GM19452 (cell line): ENCODE data around the gene HAPLN3.
A peak's percentile ranks its signal among the peaks of the same experiment; 100 is the strongest.

Source experiments
- ATAC-seq: cut with Tn5 transposase; IDR thresholded peaks from one replicate; pipeline ENCODE4 v1.9.1; 2021; ENCODE audit not compliant: unreplicated experiment

Gene HAPLN3

DNA sequence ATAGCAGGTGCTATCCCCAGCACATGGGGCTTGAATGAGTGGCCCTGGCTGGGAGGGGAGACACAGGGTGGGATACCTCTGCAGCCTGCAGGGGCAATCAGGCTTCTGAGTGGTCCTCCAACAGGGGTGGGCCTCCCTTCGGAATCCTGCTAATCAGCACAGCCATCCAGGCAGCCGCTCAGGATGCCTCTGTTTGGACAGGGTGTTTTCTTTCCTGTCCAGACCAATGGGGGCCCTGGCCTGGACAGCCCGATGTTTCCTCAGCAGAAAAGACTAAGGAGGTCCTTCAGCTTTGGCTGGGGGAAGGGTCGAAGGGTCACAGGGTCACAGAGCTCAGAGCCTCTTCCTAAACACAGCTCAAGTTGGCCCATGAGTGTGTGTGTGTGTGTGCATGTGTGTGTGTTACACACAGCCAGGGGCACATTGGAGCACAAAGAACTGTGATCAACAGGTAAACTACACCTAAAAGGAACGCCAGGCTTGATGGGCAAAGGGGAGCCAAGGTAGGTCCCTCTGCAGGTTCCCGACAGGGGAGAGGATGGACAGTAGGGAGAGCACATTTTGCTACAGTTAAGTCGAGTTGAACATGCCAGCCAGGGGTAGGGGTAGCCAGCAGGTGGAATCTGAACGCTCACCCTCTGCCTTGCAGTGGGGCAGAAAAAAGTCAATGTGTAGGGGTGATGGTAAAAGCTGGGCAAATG lies 1.1 kb upstream of the HAPLN3 start:
- ATAC-seq: no peak

DNA sequence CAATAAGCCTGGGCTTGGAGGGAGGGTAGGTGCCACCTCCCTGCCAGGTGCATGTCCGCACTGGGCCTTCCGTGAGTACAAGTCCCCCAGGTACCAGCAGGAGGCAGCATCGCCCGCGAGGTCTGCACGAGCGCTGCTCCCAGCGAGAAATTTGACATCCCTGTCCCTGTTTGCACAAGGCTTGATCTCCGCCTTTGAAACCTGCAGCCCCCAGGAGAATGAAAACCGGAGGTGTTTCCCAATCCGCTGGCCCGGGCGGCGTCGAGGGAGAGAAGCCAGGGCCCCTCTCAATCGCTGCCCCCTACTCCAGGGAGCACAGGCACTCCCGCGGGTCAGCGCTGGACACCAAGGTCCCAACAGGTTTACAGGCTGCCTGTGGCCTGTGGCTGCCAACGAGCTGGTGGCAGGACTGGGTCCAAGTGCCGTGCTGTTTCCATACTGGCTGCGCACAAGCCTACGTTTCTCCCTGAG lies 961 bp downstream of the HAPLN3 start:
- peak; percentile 58 for ATAC-seq

DNA sequence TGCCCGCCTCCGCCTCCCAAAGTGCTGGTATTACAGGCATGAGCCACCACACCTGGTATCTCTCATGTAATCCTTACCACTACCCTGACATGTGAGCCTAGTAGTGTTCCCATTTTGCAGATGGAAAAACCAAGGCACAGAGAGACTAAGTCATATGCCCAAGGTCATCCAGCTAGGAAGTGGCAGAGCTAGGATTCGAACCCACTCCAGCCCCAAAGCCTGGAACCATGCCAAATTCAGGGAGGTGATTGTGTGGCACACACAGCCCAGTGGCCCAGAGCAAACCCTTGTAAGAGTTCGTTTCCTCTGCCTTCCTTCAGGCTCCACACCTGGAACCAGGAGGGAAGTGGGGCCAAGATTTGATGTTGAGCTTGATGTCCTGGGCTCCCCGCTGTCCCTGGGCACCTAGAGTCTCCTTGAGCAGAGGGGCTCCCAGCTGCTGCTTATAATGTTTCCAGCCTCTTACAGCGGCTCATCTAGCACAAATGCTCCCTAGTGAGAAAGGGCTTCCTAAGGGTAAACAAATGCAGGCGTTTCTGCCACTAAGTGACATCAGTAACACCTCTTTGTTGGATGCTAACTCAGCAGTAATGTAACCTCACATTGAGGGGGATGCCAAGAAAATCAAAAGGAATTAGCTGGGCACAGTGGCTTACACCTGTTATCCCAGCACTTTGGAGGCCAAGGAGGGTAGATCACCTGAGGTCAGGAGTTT lies 3.6 kb downstream of the HAPLN3 start:
- no peak for ATAC-seq

DNA sequence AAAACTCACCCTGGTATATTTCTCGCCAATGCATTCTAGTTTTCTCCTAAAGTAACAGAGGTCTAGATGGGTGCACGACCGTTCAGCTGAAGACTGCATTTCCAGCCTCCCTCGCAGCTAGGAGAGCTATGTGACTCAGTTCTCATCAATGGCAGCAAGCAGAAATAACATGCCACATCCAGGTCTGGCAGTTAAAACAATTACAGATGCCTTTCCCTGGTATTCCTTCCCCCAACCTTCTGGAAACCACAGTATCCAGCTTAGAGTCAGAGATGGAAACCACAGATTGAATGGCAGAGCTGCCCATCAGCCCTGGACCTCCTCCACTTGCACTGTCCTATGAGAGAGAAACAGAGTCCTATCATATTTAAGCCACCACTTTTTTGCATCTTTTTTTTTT lies 4.8 kb downstream of the HAPLN3 start:
- ATAC-seq: no peak

DNA sequence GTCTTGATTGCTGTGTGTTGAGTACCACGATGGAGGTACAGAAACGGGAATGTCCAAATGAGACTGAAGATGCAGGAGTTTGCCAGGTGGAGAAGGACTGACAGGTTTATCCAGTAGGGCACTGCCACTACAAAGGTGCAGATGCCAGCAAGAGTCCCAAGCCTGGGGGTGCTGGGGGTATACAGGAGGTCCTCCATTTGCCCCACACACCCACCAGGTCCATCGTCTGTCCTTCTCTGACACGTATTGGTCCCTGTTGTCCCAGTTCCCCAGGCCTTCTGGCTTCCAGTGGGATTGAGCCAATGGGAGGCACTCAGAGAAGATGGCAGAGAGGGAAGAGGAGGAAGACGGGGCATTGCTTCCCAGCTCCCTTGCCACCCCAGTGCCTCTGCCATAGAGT lies 6.6 kb downstream of the HAPLN3 start:
- no peak for ATAC-seq

DNA sequence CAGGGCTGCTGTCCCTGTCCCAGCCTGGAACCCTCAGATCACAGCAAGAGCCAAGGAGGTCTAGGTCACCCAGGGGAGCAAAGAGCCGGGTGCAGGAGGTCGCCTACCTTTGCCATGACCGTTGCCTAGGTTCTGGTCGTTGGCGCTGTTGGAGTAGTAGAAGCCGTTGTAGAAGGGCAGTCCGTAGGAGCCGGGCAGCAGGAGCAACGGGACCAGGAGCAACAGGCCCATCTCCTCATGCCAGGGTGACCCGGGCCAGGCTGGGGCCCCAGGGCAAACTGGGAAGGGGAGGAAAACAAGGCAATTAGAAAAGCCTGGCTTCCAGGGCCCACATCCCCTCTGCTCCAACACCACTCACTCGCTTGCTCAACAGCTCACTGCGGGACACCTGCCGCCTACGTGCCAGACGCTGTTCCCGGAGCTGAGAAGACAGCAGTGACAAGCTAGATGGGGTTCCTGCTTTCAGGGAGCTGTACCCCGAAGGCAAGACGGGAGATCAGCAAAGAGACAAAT lies 8.2 kb downstream of the HAPLN3 start:
- ATAC-seq: no peak

DNA sequence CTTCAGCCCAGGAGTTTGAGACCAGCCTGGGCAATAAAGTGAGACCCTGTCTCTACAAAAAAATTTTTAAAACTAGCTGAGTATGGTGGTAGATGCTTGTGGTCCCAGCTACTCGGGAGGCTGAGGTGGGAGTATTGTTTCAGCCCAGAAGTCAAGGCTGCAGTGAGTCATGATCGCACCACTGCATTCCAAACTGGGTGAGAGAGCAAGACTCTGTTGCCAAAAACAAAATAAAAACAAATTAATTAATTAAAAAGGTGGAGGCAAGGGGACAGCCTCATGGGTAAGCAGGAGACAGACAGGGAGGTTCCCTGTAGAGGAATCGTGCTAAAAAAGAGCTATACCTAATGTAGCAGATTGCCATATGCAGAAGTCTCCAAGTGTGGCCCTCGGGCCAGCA lies 12.6 kb downstream of the HAPLN3 start:
- no peak for ATAC-seq

DNA sequence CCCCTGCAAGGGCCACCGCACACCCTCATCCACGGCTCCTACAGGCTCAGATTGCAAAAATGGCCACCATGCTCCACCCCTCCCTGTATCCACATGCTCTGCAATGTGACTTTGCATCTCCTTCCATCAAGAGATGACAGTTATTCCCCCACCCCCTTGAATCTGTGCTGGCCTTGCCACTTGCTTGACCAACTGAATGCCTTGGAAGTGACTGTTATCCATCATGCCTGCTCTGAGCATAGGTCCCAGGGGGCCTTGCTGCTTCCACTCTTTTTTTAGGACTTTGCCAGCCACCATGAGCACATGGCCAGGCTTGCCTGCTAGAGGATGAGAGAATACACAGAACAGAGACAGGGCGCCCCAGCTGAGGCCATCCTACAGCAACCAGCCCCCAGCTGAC lies 13.6 kb downstream of the HAPLN3 start:
- no peak for ATAC-seq

DNA sequence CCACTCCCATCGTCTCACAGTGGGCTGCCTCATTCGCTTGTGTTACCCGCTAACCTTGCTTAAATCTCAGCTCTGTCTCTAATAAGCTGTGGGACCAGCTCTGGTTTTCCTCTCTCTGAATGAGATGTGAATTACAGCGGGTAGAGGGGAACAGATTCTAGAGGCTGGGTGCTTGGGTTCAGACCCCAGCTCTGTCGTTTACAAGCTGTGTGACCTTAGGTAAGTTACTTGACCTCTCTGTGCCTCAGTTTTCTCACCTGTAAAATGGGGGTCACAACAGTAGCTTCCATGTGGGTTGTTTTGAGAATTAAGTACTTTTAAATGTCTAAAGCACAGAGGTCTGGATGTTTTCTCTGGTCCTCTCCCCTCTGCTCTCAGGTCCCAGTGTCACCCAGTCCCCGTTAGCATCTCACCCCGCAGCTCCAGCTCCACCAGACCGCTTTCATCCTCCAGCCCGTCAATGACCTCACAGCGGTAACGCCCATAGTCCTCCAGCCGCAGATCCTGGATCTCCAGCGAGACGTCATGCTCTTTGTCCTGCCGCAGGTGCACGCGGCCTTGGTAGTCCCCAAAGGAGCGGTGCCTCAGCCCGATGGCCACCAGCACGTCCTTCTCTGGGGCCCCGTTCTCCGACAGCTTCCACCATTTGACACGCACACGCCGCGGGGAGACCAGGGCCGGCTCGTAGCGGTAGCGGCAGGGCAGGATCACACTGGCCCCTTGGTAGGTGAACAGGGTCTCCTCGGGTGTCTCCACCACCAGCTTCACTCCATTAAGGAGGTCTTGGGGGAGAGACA lies 14.2 kb downstream of the HAPLN3 start:
- ATAC-seq: no peak

DNA sequence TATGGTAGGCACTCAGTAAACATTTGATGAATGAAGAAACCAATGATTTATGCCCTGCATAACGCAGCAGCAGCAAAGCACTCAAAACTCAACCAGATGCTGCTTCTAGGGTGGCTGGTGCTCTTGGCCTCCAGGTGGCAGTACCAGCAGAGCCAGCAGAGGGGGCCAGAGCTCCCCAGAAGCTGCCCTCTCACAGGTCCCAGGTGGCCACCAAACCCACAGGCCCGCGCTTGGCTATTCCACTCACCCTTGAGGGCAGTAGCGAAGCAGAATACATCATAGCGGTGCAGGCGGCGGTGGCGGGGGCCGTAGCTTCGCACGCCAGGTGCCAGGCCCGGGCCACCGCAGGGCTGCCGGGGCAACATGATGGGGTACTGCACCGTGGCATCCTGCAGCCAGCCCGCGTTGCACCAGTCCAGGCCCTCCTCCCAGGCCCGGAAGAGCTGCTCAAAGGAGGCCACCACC lies 16.6 kb downstream of the HAPLN3 start:
- peak; percentile 74 for ATAC-seq

DNA sequence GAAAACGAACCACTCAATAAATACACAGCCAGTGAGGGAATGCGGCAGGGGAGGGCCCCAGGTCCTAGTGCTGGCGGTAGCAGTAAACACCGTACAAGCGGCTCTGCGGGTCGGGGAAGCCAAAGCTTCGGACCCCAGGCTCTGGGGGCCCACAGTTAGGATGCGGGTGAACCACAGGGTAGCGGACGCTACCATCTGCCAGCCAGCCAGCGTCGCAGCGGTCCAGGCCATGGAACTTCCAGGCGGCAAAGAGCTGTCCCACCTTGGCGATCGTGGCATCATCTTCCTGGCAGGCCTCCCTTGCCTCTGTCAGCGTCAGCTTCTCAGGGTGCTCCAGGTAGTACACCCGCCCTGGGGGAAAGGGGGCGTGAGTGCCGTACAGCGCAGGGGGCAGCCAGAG lies 17.4 kb downstream of the HAPLN3 start:
- no peak for ATAC-seq

DNA sequence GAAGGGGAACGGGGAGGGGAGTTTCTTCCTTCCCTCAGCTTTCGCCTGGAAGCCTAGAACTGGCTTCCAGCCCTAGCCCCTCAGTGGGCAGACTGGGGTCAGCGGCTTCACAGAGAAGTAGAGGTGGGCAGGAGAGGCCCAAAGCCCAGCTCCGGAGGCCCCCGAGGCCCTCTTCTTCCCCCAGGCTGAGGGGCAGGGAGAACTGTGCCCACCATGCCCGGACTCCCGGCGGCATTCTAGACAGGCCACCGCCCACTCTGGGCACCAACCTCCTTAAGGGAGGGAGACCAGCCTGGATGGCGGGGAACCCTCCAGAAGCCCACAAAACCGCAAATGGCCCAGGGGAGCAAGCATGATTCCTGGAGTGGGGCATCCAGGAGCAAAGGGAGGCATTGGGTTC lies 17.9 kb downstream of the HAPLN3 start:
- no peak for ATAC-seq

DNA sequence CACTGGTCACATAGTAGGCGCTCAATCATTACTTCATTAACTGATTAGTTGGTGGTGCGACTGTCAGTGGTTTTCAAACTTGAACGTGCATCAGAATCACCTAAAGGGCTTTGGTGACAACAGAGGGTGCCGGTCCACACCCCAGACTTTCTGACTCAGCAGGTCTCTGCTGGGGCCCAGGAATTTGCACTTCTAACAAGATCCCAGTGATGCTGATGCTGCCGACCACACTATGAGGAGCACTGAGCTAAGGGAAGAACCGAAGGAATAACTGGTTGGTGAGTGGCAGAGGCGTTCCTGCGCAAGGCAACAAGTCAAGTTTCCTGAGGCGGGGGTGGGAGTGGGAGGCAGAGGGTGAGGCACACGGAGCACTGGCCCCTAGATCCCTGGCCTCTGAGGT lies 18.8 kb downstream of the HAPLN3 start:
- ATAC-seq: no peak

DNA sequence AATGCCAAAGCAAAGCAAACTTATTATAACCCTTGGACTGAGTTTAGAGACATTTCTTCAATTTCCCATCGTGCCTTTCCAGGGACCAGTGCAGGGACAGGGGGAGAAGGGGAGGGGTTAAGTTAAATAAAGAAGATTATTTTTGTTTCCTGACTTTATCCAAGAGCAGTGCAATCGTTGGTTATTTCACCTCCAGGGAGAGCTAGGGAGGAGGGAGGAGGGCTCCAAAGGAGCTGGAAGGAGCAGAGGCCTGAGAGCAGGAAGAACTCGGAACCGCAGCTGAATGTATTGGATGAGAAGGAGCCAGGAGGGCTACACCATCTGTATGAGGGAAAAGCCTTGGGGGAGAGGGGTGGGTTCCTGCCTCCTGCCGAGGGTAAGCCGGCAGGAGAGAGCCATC lies 20.7 kb downstream of the HAPLN3 start:
- ATAC-seq: no peak

DNA sequence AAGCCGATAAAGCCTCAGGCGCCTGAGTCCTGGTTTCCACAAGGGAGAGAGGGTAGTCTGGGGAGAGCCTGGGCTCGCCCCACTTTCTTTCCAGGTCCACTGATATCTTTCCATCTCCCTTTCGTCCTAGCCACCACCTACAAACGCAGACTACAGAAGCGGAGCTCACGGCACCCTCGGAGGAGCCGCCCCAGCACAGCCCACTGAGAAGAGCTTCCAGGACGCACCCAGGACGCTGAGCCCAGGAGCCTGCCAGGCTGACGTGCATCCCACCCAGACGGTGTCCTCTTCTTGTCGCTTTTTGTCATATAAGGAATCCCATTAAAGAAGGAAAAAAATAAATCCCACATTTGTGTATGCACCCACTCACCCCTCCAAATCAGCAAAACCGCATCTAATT lies 21.1 kb downstream of the HAPLN3 start:
- ATAC-seq: no peak

DNA sequence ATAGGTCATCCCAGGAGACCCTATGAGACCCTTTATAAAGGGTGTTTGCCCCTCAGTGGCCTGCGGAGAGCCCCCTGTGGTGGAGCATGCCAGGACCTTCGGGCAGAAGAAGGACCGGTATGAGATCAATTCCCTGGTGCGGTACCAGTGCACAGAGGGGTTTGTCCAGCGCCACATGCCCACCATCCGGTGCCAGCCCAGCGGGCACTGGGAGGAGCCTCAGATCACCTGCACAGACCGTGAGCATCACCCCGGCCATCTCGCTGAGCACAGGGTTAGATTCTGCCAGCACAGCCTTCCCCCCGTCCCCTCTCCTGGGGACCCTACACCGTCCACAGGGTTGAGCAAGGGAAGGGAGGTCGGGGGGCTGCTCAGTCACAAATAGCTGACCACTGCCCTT lies 21.6 kb downstream of the HAPLN3 start:
- ATAC-seq: no peak

DNA sequence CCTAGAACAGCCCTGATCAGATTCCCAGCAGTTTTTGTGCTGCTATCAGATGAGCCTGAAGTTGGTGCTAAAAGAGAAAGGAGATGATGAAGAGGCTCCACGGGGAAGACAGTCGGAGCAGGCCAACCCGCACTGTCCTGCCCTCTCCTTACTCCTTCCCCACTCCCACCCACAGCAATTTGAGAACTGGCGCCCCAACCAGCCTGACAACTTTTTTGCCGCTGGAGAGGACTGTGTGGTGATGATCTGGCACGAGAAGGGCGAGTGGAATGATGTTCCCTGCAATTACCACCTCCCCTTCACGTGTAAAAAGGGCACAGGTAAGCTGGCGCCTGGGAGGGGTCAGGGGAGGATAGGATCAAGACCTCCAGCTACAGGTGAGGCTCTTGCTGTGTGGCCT lies 22.6 kb downstream of the HAPLN3 start:
- no peak for ATAC-seq

DNA sequence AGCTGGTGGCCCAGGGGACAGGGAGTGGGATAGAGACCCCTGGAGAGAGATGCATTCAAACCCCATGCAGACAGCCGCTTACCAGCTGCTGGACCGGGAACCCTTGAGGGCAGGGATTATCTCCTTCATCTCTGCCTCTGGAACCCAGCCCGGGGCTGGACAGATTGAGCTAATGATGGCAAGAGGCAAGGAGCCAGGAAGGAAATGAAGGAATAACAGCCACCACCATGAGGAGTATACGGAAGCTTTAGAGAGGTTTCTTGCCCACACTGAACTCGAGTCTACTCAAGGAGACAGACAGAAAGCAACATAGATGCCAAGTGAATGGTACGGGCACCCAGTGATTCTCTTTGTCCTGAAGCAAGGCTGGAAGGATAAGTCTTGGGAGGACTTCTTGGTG lies 23.2 kb downstream of the HAPLN3 start:
- ATAC-seq: no peak

DNA sequence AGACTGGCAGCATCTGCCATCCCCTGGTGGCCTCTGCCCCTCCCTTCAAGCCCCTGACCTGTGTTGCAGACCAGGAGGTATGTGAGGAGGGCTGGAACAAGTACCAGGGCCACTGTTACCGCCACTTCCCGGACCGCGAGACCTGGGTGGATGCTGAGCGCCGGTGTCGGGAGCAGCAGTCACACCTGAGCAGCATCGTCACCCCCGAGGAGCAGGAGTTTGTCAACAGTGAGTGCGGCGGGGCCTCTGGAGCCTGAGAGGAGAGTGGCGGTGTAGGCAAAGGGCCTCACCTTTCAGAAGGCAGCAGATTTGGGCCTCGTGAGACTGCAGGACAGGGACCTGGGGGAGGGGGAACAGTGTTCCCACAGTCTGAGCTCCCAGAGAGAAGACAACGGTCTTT lies 24.0 kb downstream of the HAPLN3 start:
- ATAC-seq: no peak

DNA sequence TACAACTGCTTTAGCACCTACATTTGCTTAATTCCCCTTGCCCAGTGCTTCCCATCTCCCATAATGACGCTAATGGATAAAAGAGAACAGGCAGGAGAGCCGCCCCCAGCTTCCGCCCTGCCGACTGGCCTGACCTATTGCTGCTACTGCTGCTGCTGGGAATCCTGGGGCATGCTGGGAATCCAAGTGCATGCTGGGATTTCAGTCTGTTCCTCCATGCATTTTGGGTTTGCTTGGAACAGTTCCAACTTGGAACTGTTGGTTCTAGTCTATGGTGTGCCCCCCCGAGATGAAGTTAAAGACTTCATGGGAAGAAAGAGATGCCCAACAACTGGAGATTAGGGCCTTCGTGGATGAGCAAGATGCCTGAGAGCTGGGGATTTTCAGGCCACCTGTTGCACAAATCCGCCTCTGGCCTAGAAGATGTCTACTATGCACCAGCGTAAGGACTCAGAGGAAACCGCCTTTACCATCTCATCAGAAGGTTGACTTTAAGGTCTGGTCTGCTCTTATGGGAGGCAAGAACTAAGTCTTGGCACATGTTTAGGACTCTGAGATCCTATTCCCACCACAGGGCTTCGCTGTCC lies 29.0 kb downstream of the HAPLN3 start:
- ATAC-seq: no peak

DNA sequence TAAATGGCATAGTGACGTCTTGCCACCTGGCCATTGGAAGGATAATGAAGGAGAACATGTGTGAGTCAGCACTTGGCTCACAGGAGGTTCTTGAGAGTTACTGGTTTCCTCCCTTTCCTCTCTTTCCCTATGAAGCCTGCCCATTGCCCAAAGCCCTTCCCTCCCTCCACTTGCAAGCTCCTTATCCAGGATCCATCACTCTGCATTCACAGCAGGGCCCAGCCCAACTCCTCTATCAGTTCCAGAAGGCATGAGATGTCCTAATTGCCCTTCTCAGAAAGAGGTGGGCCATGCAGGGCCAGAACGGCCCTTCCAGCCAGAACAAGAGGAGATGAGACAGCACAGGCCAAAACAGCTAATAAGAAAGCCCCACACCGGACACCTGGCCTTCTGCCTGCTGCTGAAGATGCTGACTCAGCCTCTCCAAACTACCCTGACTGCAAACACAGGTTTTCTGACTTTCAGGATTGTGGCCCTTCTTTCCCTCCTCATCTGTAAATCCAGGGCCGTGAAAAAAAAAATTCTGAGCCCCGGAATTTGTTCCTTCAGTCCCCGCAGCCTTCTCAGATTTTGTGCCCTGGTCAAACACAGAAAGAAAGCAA lies 29.7 kb downstream of the HAPLN3 start:
- no peak for ATAC-seq
